ENCODE results near the gene FANCC.

FANCC gene

DNA sequence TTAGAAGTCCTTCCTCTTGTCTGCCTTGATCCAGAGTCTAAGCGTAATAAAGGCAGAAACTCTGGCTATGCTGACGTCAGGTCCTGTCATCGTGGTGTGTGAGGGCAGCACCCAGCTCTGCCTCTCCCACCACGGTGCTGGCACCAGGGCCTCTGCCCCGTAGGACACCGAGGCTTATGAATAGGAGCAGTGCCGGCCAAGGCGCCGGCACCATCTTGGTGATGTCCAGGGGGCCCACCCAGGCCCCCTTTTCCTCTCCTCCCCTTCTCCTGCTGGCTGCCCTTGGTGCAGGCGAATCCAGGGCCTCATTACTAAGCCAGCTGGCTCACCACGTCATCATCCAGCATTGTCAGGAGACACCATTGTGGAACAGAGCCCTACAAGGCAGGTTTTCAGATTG is 252.3 kb downstream of the FANCC start:
- no peak for DNase-seq (ENCODE audit: low spot score)

DNA sequence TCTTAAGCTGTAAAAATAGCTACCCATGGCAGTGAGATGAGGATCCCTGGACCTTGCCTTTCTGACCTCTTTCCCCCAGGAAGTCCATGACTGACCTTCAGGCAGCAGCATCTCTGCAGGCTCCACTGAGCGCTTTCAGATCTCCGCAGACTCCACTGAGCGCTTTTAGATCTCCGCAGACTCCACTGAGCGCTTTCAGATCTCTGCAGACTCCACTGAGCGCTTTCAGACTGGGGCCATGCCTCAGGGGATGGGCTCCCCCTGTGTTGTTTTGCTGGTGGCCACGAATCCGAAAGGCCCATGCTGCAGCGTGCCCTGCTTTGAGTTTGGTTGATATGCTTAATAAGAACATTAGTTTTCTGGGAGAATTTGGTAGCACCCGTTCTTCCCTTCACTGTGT is 254.2 kb downstream of the FANCC start:
- no peak for DNase-seq (ENCODE audit: low spot score)

DNA sequence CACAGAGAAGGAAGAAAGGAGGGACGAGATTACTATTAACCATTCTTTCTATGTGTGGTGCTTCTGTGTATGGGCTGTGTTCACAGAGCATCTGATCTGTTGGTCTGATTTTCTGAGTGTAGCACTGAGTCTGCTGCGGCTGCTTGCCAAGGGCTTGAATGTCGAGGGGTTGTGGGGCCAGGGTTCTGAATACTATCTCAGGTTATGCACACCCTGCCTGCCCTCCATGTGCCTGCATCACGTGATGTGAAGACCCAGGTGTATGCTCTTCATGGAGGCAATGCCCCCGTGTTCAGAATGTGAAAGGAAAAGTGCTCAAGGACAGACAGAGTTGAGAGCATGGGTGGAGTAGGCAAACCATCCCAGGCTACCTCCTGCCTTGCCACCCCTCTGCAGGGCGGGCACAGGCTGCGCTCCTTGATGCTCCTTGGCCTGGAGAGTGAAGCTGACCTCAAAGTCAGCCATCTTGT is 254.9 kb downstream of the FANCC start:
- DNase-seq (ENCODE audit: low spot score): no peak

DNA sequence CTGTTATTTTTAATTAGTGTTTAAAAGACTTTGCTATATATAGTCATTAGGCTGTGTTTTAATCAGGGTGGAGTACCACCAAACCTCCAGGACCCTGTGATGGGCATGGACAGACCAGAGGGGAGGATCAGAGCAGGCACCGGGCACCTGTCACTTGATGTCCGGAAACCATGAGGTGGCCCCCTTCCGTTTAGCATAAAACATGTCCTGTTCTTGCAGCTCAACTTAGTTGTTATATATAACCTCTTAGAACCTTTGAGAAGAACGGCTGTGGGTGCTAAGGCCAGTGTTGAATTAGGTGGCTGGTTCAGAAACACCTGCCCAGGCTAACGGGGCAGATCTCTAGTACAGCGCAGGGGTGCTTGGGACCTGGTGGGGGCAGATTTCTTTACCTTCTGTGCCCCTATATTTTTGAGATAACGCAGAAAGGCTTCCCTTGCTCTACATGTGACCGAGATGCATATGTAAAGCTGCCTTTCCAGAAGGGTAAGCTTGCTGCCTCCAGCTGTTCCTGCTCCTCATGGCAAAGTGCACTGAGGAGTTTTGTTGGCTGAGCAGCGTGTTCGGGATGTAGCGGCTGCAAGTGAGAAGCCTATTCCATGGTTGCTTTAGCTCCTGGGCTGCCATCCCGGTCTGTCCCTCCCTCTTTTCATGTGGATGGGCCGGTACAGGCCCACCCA is 255.5 kb downstream of the FANCC start:
- no peak for DNase-seq (ENCODE audit: low spot score)

DNA sequence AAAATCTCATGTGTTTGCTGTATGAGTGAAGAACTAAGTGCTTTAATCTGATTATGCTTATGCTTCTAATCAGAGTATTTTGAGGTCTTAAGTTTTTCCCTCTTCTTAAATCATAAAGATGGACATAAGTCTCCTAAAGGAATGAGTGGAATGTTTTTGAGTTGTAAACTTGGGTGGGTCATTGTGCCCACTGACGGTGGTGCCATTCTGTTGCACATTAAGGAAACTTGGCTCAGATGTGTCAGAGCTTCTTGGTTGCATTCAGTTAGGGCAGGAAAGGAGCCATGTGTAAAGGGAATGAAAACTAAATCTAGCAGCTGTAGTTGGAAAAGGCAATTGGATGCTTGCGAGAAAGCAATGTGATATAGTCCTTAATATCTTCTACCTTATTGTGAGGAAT is 256.6 kb downstream of the FANCC start:
- no peak for DNase-seq (ENCODE audit: low spot score)

DNA sequence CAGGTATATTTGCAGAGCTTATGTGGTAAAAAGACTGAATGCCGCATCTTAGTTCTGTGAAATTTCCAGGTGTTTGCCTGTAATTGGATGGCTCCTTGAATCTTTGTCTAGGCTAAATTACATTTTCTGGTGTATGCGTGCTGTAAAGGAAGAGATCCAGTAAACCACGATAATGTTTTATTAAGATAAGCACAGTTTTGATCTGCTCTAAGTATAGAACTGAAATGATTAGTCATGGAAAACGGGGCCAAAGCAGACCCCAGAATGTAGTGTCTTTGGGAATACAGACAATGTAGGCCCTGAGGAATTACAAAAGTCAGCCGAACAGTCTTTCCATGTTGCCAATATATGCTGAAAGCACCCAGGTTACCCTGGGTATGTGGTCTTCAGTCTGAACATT is 257.3 kb downstream of the FANCC start:
- no peak for DNase-seq (ENCODE audit: low spot score)

DNA sequence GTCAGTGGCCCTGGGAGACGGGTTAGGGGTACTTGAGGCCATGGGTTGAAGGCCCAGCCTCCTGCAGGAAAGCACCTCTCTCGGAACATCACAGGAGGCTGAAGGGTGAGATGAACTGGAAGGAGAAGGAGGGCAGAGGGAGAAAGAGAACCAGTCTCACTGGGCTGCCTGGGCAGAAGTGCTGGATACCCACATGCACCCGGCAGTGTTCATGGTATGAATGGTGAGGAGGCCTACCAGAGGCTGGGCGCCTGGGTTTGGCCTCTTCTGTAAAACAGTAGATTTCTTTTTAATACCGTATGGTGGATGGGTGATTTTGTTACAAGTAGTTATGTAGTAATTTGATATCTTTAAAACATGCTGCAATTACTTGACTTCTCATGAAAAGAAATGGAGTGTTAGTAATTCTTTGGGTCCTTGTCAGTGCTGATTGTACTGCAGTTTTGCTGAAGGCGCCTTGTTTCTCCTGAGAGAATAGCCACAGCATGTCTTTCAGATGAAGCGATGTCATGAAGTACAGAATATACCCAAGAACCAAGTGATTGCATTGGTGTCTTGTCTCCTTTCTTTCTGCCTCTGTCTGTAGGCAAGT is 258.6 kb downstream of the FANCC start:
- DNase-seq (ENCODE audit: low spot score): no peak

- no peak for DNase-seq (ENCODE audit: low spot score)
These were observed 259.3 kb downstream of the FANCC start for GRCh38 chr9:95058121-95058785.

DNA sequence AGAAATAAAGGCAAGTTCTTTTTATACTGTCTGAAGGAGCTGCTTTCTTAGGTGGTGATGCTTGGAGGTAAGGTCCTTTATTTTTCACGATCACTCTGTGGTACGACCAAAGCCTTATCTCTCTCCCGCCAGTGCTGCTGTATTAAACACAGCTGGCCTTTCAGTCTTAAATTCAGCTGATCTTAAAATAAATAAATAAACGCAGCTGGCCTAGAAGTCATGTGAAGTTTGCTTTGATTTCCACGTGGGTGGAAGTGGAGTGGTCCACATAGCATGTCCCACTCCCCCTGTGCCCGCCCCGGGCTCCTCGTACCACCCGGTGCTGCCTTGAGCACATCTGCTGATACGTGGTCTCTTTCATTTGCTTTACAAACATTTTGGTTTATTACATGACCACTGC is 260.4 kb downstream of the FANCC start:
- no peak for DNase-seq (ENCODE audit: low spot score)

DNA sequence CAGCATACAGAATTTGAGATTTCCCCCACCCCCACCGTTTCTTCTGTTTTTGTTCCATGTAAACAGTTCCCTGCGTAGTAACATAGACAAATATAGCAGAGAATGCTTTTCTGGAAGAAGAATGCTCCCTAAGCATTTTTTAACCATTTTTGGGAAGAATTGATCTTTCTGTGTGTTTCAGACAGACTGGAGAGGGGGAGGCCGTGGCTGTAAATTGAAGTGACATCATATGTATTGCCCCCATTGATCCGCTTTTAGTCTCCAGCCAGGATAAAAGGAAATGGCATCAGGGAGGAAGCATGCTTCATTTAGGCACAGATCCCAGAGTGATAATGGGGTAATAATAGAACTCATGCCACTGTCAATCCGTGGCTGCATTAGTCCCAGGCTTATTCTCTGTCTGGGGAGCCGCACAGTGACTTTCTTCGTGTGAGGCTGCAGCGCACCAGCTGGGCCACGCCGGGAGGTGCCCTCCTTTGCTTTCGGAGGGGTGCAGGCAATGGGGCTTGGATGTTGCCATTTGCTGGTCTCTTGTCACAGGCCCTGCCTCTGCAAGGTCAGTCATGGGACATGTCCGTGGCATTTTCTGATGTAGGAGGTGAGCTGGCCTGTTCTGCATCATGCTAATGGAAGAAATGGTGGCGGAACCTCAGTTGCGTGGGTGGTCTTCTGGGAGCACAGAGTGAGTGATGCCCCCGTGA is 261.5 kb downstream of the FANCC start:
- DNase-seq (ENCODE audit: low spot score): no peak

- DNase-seq (ENCODE audit: low spot score): no peak
These were observed 262.1 kb downstream of the FANCC start for GRCh38 chr9:95055334-95055850.

GRCh38 chr9:95053611-95054570 is 263.6 kb downstream of the FANCC start:
- no peak for DNase-seq (ENCODE audit: low spot score)

DNA sequence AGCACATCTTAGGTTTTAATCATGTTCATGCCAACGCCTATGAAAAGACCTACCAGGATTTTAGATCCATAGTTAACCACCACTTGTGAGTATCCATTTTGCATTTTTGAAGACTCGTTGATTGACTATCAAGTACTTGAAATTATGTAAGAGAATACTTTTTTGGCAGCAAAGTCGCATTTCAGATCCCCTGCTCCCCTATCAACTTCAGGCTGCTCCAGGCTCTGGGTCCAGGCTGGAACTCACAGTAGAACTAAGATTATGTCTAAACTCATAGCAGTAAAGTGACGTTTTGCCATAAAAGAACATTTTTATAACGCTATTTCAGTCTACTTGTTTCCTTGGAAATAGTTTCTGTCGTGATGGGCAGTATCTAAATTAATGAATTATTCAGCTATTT is 267.7 kb downstream of the FANCC start:
- no peak for DNase-seq (ENCODE audit: low spot score)

Measured in hematopoietic multipotent progenitor cell treated with erythropoietin and hydrocortisone succinate and interleukin-3 and kit ligand, for 15 days (in vitro differentiated cells).